Measurements from ENCODE around the gene OR6B2. TPM values are rescaled to one million over a fixed set of nuclear protein-coding genes. Genes with fewer than 3 reads are reported as not detected.

OR6B2 gene
- total and polyA plus RNA-seq, 4 donors: not detected

- Histone ChIP-seq H3K27me3 (ENCODE audit: control insufficient read depth in 4 of 4, insufficient read depth in 4 of 4, low read length in 3 of 4) (peaks cover 0 to 8% (median under 1%) of the 10 kb centered on the region in 4 donors), H3K27ac (ENCODE audit: low read depth in 1 of 2, low read length in 2 of 2) (no peak overlapping the region), H3K4me1 (ENCODE audit: control insufficient read depth in 4 of 4, insufficient read depth in 4 of 4, low read length in 3 of 4) (no peaks in the 10 kb centered on the region), H3K36me3 (ENCODE audit: control insufficient read depth in 4 of 4, insufficient read depth in 3 of 4, low read depth in 1 of 4, low read length in 3 of 4) (no peaks in the 10 kb centered on the region), H3K9me3 (ENCODE audit: control insufficient read depth in 4 of 4, low read length in 3 of 4) (no peaks in the 10 kb centered on the region), H3K9ac (ENCODE audit: low read depth in 1 of 2, low read length in 2 of 2) (no peak overlapping the region), H3K4me3 (ENCODE audit: low read depth in 1 of 3, low read length in 3 of 3) (no peak overlapping the region)
- WGBS: 45% methylated on average over 4 of the region's 4 CpGs
- no peak for DNase-seq (ENCODE audit: low spot score)
- TF ChIP-seq JUND (IDR thresholded peaks at IDR 0.05) (no peak), RAD21 (IDR thresholded peaks at IDR 0.05) (peak; percentile 87 to 89), YY1 (IDR thresholded peaks at IDR 0.05) (no peak), ZBTB33 (IDR thresholded peaks at IDR 0.05) (no peak), RXRA (IDR thresholded peaks at IDR 0.05) (no peak), FOXA2 (IDR thresholded peaks at IDR 0.05) (no peak), ATF3 (IDR thresholded peaks at IDR 0.05) (no peak), TAF1 (conservative IDR thresholded peaks at IDR 0.05) (no peak), GABPA (IDR thresholded peaks at IDR 0.05 in 1 of 2, conservative IDR thresholded peaks at IDR 0.05 in 1 of 2) (no peak), SP1 (IDR thresholded peaks at IDR 0.05) (no peak), CTCF (IDR thresholded peaks at IDR 0.05; ENCODE audit: low read depth, low read length, missing input control) (peak; percentile 66), MAX (IDR thresholded peaks at IDR 0.05) (no peak)
Observed at GRCh38 chr2:240060977-240061591, 30.9 kb upstream of the OR6B2 start.

GRCh38 chr2:240056678-240057077 is 26.4 kb upstream of the OR6B2 start:
- Histone ChIP-seq H3K4me1 (ENCODE audit: control insufficient read depth in 4 of 4, insufficient read depth in 4 of 4, low read length in 3 of 4) (no peaks in the 10 kb centered on the region), H3K4me3 (ENCODE audit: low read depth in 1 of 3, low read length in 3 of 3) (no peak overlapping the region), H3K9me3 (ENCODE audit: control insufficient read depth in 4 of 4, low read length in 3 of 4) (no peaks in the 10 kb centered on the region), H3K27me3 (ENCODE audit: control insufficient read depth in 4 of 4, insufficient read depth in 4 of 4, low read length in 3 of 4) (peaks cover 0 to 11% (median under 1%) of the 10 kb centered on the region in 4 donors), H3K36me3 (ENCODE audit: control insufficient read depth in 4 of 4, insufficient read depth in 3 of 4, low read depth in 1 of 4, low read length in 3 of 4) (no peaks in the 10 kb centered on the region), H3K27ac (ENCODE audit: low read depth in 1 of 2, low read length in 2 of 2) (no peak overlapping the region), H3K9ac (ENCODE audit: low read depth in 1 of 2, low read length in 2 of 2) (no peak overlapping the region)
- TF ChIP-seq FOXA1 (IDR thresholded peaks at IDR 0.05): no peak
- no peak for TF ChIP-seq ZBTB33 (IDR thresholded peaks at IDR 0.05)
- no peak for TF ChIP-seq FOXA2 (IDR thresholded peaks at IDR 0.05)
- TF ChIP-seq SP1 (IDR thresholded peaks at IDR 0.05): no peak
- no peak for TF ChIP-seq HNF4A (conservative IDR thresholded peaks at IDR 0.05)
- no peak for TF ChIP-seq CTCF (IDR thresholded peaks at IDR 0.05; ENCODE audit: low read depth, low read length, missing input control)
- TF ChIP-seq NR2F2 (IDR thresholded peaks at IDR 0.05): no peak
- no peak for TF ChIP-seq EGR1 (IDR thresholded peaks at IDR 0.05; ENCODE audit: low read depth in 2 of 2)
- no peak for TF ChIP-seq TAF1 (conservative IDR thresholded peaks at IDR 0.05)
- no peak for TF ChIP-seq YY1 (IDR thresholded peaks at IDR 0.05)
- no peak for TF ChIP-seq ATF3 (IDR thresholded peaks at IDR 0.05)
- no peak for TF ChIP-seq JUND (IDR thresholded peaks at IDR 0.05)
- no peak for TF ChIP-seq MAX (IDR thresholded peaks at IDR 0.05)
- WGBS: 83% methylated on average over 11 of the region's 11 CpGs
- DNase-seq (ENCODE audit: low spot score): no peak

Measured in liver (tissue), 9 donors.